Measurements from ENCODE around the gene COL9A2.

COL9A2 gene

GRCh38 chr1:40310983-40311642, 6.0 kb downstream of the COL9A2 start:
- Histone ChIP-seq H3K4me3 (ENCODE audit: low read depth, low read length) (no peak overlapping the region), H3K79me2 (ENCODE audit: control insufficient read depth, insufficient read depth, low read length, unreplicated experiment) (no peaks in the 10 kb centered on the region), H3K4me1 (ENCODE audit: control insufficient read depth, insufficient read depth, low read length, unreplicated experiment) (peaks cover 37% of the 10 kb centered on the region), H2AFZ (ENCODE audit: low read length, unreplicated experiment) (no peak overlapping the region), H3K36me3 (ENCODE audit: insufficient read depth, low read length) (no peaks in the 10 kb centered on the region), H3K27me3 (ENCODE audit: insufficient read depth, low read length) (peaks cover 8% of the 10 kb centered on the region), H3K27ac (ENCODE audit: low read depth, low read length) (no peak overlapping the region)

DNA sequence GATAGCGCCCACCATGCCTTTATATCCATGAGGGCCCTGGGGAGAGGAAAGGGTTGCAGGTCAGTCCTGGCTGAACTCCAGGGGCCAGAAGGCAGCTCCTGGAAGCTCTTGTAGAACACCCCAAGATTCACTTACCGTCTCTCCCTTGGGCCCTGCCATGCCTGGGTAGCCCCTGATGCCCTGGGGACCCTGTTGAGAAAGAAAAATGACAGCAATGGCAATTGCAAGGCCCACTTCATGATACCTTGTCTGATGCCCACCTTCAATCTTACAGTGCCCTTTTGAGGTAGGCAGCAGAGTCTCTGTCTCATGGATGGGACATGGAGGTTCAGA, 7.0 kb downstream of the COL9A2 start:
- no peak overlapping the region for H3K27ac ChIP-seq (ENCODE audit: low read depth, low read length)
- no peaks in the 10 kb centered on the region for H3K79me2 ChIP-seq (ENCODE audit: control insufficient read depth, insufficient read depth, low read length, unreplicated experiment)
- peaks cover 30% of the 10 kb centered on the region for H3K4me1 ChIP-seq (ENCODE audit: control insufficient read depth, insufficient read depth, low read length, unreplicated experiment)
- H3K4me3 ChIP-seq (ENCODE audit: low read depth, low read length) = no peak overlapping the region
- no peaks in the 10 kb centered on the region for H3K36me3 ChIP-seq (ENCODE audit: insufficient read depth, low read length)
- no peak overlapping the region for H2AFZ ChIP-seq (ENCODE audit: low read length, unreplicated experiment)
- no peaks in the 10 kb centered on the region for H3K27me3 ChIP-seq (ENCODE audit: insufficient read depth, low read length)

- H3K27ac ChIP-seq (ENCODE audit: low read depth, low read length) = no peak overlapping the region
- H2AFZ ChIP-seq (ENCODE audit: low read length, unreplicated experiment) = no peak overlapping the region
- H3K27me3 ChIP-seq (ENCODE audit: insufficient read depth, low read length) = no peaks in the 10 kb centered on the region
- peaks cover 24% of the 10 kb centered on the region for H3K4me1 ChIP-seq (ENCODE audit: control insufficient read depth, insufficient read depth, low read length, unreplicated experiment)
- H3K79me2 ChIP-seq (ENCODE audit: control insufficient read depth, insufficient read depth, low read length, unreplicated experiment) = no peaks in the 10 kb centered on the region
- no peaks in the 10 kb centered on the region for H3K36me3 ChIP-seq (ENCODE audit: insufficient read depth, low read length)
- no peak overlapping the region for H3K4me3 ChIP-seq (ENCODE audit: low read depth, low read length)
Measured at GRCh38 chr1:40309374-40310128, 7.5 kb downstream of the COL9A2 start.

DNA sequence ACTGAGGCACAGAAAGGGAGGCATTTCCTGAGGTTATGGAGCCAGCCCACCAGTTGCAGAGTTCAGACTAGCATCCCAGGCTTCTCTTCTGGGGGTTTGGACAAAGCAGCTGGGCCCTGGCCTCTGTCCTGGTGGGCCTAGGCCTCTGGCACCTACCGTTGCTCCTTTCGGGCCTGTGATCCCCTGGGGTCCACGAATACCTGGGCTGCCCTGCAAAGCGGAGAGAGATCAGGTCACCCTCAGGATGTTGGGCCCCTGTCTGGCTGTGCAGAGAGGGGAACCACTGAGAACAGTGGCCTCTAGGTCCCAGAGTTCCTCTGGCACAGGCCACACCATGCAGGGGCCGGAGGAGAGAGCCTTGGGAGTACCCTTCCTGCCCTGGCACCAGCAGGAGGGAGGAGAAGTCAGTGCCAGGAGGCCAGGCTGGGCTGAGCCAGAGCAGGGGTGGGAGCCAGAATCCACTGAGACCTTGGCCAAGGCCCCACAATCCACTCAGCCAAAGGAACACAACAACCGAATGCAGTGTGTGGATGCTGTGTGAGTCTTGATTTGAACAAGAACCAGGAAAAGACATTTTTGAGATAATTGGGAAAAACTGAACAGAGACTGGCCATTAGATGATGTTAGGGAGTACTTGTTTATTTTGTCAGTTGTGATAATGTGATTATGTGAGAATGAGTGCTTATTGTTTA, 8.9 kb downstream of the COL9A2 start:
- H3K27me3 ChIP-seq (ENCODE audit: insufficient read depth, low read length) = no peaks in the 10 kb centered on the region
- no peak overlapping the region for H2AFZ ChIP-seq (ENCODE audit: low read length, unreplicated experiment)
- no peak overlapping the region for H3K4me3 ChIP-seq (ENCODE audit: low read depth, low read length)
- no peaks in the 10 kb centered on the region for H3K79me2 ChIP-seq (ENCODE audit: control insufficient read depth, insufficient read depth, low read length, unreplicated experiment)
- no peaks in the 10 kb centered on the region for H3K36me3 ChIP-seq (ENCODE audit: insufficient read depth, low read length)
- H3K27ac ChIP-seq (ENCODE audit: low read depth, low read length) = no peak overlapping the region
- H3K4me1 ChIP-seq (ENCODE audit: control insufficient read depth, insufficient read depth, low read length, unreplicated experiment) = peaks cover 11% of the 10 kb centered on the region

- no peak overlapping the region for H2AFZ ChIP-seq (ENCODE audit: low read length, unreplicated experiment)
- H3K36me3 ChIP-seq (ENCODE audit: insufficient read depth, low read length) = no peaks in the 10 kb centered on the region
- H3K79me2 ChIP-seq (ENCODE audit: control insufficient read depth, insufficient read depth, low read length, unreplicated experiment) = no peaks in the 10 kb centered on the region
- no peaks in the 10 kb centered on the region for H3K27me3 ChIP-seq (ENCODE audit: insufficient read depth, low read length)
- no peak overlapping the region for H3K4me3 ChIP-seq (ENCODE audit: low read depth, low read length)
- peaks cover under 1% of the 10 kb centered on the region for H3K4me1 ChIP-seq (ENCODE audit: control insufficient read depth, insufficient read depth, low read length, unreplicated experiment)
- no peak overlapping the region for H3K27ac ChIP-seq (ENCODE audit: low read depth, low read length)
Measured at GRCh38 chr1:40307186-40307585, 9.9 kb downstream of the COL9A2 start.

DNA sequence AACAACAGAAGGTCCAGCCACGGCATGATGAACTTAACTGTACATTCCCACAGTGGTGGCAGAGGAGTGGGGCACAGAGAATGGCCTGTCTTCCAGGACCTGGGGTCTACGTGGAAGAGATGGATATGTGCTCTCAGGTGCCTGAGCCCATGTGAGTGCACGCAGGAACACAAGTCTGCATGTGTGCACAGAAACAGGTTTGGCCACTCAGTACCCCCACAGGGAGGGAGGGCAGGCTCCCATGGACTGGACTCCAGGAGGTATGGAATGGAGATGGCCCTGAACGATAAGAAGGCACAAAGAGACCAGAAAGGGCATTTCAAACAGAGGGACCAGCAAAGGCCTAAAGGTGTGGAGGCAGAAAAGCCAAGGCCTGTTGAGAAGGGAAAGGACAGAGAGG, 10.8 kb downstream of the COL9A2 start:
- Histone ChIP-seq H3K79me2 (ENCODE audit: control insufficient read depth, insufficient read depth, low read length, unreplicated experiment) (no peaks in the 10 kb centered on the region), H3K27ac (ENCODE audit: low read depth, low read length) (no peak overlapping the region), H3K27me3 (ENCODE audit: insufficient read depth, low read length) (no peaks in the 10 kb centered on the region), H2AFZ (ENCODE audit: low read length, unreplicated experiment) (no peak overlapping the region), H3K36me3 (ENCODE audit: insufficient read depth, low read length) (no peaks in the 10 kb centered on the region), H3K4me1 (ENCODE audit: control insufficient read depth, insufficient read depth, low read length, unreplicated experiment) (no peaks in the 10 kb centered on the region), H3K4me3 (ENCODE audit: low read depth, low read length) (no peak overlapping the region)

- Histone ChIP-seq H3K27ac (ENCODE audit: low read depth, low read length) (no peak overlapping the region), H2AFZ (ENCODE audit: low read length, unreplicated experiment) (no peak overlapping the region), H3K79me2 (ENCODE audit: control insufficient read depth, insufficient read depth, low read length, unreplicated experiment) (no peaks in the 10 kb centered on the region), H3K27me3 (ENCODE audit: insufficient read depth, low read length) (no peaks in the 10 kb centered on the region), H3K4me3 (ENCODE audit: low read depth, low read length) (no peak overlapping the region), H3K36me3 (ENCODE audit: insufficient read depth, low read length) (no peaks in the 10 kb centered on the region), H3K4me1 (ENCODE audit: control insufficient read depth, insufficient read depth, low read length, unreplicated experiment) (no peaks in the 10 kb centered on the region)
Measured at GRCh38 chr1:40305871-40306270, 11.2 kb downstream of the COL9A2 start.

GRCh38 chr1:40305451-40305850, 11.6 kb downstream of the COL9A2 start:
- H3K4me3 ChIP-seq (ENCODE audit: low read depth, low read length) = no peak overlapping the region
- H3K79me2 ChIP-seq (ENCODE audit: control insufficient read depth, insufficient read depth, low read length, unreplicated experiment) = no peaks in the 10 kb centered on the region
- H3K36me3 ChIP-seq (ENCODE audit: insufficient read depth, low read length) = no peaks in the 10 kb centered on the region
- H3K27ac ChIP-seq (ENCODE audit: low read depth, low read length) = no peak overlapping the region
- H2AFZ ChIP-seq (ENCODE audit: low read length, unreplicated experiment) = no peak overlapping the region
- no peaks in the 10 kb centered on the region for H3K27me3 ChIP-seq (ENCODE audit: insufficient read depth, low read length)
- peaks cover under 1% of the 10 kb centered on the region for H3K4me1 ChIP-seq (ENCODE audit: control insufficient read depth, insufficient read depth, low read length, unreplicated experiment)

GRCh38 chr1:40303790-40304189, 13.3 kb downstream of the COL9A2 start:
- peaks cover 14% of the 10 kb centered on the region for H3K4me1 ChIP-seq (ENCODE audit: control insufficient read depth, insufficient read depth, low read length, unreplicated experiment)
- H3K4me3 ChIP-seq (ENCODE audit: low read depth, low read length) = no peak overlapping the region
- no peak overlapping the region for H2AFZ ChIP-seq (ENCODE audit: low read length, unreplicated experiment)
- H3K79me2 ChIP-seq (ENCODE audit: control insufficient read depth, insufficient read depth, low read length, unreplicated experiment) = no peaks in the 10 kb centered on the region
- H3K27me3 ChIP-seq (ENCODE audit: insufficient read depth, low read length) = no peaks in the 10 kb centered on the region
- no peak overlapping the region for H3K27ac ChIP-seq (ENCODE audit: low read depth, low read length)
- H3K36me3 ChIP-seq (ENCODE audit: insufficient read depth, low read length) = no peaks in the 10 kb centered on the region

DNA sequence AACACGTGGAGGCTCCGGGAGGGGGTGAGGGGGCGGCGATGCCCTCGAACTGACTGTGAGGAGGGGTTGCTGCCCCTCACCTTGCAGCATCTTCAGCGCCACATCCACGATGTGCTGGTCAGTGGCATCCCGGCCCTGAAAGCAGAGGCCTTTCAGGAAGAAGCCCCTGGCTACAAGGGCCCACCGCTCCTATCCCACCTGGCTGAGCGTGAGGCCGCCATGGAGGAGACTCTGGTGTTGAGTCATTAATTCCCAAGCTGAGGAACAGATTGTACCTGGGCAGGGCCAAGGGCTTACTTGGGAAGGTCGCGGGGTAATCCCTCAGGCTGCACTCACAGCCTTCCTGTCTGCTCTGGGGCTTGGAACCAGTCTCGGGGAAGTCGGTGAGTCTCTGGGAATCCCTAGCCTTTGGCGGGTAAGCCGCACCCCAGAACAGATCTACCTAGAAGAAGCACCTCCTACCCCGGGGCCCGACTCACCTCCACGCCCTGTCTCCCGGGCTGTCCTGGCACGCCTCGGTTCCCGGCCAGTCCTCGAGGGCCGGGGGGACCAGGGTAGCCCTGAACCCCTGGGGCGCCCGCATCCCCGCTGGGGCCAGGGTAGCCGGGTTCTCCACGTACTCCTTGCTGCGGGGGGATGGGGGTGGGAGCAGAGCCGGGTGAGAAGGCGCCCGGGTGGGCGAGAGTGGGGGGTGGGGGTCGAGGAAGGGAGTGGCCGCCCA, 13.9 kb downstream of the COL9A2 start:
- no peaks in the 10 kb centered on the region for H3K36me3 ChIP-seq (ENCODE audit: insufficient read depth, low read length)
- H3K27ac ChIP-seq (ENCODE audit: low read depth, low read length) = no peak overlapping the region
- H3K27me3 ChIP-seq (ENCODE audit: insufficient read depth, low read length) = no peaks in the 10 kb centered on the region
- H2AFZ ChIP-seq (ENCODE audit: low read length, unreplicated experiment) = no peak overlapping the region
- peaks cover 14% of the 10 kb centered on the region for H3K4me1 ChIP-seq (ENCODE audit: control insufficient read depth, insufficient read depth, low read length, unreplicated experiment)
- H3K4me3 ChIP-seq (ENCODE audit: low read depth, low read length) = no peak overlapping the region
- H3K79me2 ChIP-seq (ENCODE audit: control insufficient read depth, insufficient read depth, low read length, unreplicated experiment) = no peaks in the 10 kb centered on the region
